NCI-H526 (cell line): ENCODE results near the gene LAMA2.
A peak's percentile ranks its signal among the peaks of the same experiment; 100 is the strongest.

Experiments used
- DNase-seq, 2 experiments: peaks; one replicate each; lab custom pipeline; 2025; lab: John Stamatoyannopoulos, UW

The LAMA2 gene

DNA sequence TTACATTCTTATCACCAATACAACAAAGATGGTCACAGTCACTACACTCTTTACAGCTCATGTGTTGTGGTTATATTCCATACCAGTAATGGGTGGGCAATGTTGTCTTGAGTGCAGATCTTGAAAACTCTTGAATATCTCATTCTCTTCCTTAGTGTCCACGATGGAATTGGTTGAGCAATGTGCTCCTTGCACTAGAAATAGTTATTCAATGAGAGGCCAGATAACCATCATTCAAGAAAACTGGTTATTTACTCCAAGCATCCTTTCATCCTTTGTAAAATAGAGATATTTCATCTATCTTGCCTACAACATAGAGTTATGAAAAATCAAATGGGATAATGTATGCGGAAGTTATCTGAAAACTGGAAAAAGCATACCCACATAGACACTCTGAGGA lies 611.2 kb downstream of the LAMA2 start:
- DNase-seq, result no peak

DNA sequence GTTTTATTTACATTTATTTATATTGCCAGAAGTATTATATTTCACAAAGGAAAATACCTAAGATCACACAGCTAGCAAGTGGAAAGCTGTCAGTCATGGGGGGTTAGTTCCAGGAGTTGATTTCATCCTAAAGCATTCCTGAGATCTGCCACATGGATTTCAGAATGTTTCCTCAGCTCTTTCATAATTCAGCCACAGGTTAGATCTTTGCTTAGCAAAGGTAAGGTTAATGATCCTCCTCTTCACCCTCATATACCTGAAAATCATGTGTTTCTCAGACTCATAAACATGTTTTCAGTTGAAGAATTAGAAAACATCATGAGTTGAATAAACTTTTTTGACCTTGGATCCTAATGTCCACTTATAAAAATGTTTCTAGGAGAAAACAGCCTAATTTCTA lies 611.6 kb downstream of the LAMA2 start:
- DNase-seq, result no peak

DNA sequence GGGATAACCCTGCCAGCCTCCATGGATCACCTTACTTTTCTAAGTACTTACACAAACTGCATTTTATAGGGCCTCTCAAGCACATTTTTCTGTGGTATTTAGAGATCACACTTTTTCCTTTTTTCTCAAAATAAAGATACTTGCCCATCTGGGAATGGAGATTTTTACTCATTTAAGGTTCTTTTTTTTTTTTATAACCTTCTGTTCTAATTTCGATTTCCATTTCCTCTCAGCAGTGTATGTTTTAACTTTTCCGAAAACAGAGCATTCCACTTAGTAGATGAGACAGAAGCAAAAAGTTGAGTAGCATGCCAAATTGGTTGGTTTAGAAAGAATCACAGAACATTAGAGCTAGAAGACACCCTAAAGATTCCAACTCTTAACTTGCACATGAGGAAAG lies 612.7 kb downstream of the LAMA2 start:
- DNase-seq, result no peak

DNA sequence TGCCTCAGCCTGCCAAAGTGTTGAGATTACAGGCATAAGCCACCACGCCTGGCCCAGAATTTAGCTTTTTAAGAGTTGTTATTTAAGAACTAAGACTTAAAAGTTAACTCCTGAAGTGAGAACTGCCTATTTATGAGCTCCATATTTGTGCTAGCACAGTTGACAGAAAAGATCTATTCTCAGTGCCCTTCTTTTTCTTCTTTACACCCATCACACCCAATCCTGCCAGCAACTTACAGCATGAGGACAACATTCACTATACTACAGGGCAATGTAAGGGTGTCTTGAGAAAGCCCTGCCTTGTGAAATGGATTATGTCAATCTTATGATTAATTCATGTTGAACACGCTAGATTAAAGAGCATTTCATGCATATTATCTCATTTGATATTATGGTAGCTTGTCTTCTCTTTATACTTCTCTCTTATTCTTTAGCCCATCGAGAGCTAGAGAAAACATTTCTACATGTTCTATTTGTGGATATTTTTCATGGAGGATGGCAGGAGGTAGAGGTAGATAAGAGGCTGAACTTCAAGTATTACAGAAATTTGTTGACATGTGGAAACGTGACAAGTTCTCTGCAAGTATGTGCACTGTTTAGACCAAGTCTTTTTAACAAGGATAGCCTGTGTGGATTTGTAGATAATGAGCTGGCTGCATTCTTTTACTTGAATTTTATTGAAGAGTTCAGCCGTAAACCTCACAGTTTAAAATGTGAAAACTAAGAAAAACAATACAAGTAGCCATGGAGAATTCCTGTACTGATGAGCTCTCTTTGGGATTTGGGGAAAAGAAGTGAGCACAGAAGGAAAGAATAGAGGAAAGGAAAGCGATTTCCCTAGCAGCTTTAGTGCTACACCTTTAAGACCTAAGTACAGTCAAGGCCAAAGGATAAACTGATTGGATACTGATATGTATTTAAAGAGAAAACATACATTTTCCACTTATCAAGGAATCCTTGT lies 614.8 kb downstream of the LAMA2 start:
- no peak for DNase-seq

DNA sequence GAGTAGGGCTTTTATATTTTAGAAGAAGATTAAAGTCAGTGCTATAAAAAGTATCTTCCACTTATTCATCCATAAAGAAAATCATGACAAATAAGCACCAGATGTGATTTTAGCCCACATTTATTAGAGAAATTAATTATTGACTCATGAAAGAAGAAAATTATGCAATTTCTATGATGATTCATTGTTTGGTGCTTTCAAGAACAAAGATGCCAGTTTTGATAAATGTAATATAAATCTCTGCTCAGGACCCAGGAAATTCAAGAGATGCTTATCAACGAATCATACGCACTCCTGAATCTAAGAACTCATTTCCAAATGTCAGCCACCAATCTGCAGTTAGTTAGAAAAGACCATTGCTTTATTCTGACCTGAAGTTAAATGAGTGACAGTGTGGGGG lies 615.6 kb downstream of the LAMA2 start:
- DNase-seq, result no peak

DNA sequence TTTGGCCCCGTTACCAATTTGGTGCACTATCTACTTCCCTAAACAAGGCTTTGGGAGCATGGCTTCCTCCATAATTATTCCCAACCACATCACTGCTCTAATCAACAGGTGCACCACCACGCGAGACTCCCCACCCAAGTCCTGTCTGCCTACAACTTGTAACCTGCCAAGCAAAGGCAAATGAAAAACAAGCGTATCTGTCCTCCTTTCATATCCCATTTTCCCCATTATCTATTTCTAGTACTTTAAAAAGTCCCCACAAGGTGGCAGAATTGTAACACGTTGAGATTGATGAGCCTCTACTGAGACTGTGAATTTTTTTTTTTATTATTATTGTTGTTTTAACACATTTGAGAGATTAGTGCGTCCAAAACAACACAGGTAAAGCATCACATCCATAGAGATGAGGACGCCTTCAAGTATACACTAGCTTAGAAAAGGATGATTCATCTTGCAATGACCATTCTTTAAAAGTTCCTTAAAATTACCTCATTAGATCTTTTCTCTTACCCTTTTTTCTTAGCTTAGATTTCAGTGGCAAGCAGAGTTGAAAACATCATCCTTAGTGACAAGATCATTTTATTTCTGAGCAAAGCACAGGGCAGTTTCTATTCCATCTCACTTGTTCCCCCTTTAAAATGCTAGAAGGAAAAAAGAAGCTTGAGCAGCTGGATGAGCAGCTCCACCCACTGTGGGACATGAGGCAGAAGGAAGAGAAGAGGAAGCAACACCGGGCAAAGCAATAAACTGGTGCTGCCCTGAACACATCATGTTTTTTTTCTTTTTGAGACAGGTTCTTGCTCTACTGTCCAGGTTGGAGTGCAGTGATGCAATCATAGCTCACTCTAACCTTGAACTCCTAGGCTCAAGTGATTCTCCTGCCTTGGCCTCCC lies 616.3 kb downstream of the LAMA2 start:
- peak; percentile 42 to 66 for DNase-seq

DNA sequence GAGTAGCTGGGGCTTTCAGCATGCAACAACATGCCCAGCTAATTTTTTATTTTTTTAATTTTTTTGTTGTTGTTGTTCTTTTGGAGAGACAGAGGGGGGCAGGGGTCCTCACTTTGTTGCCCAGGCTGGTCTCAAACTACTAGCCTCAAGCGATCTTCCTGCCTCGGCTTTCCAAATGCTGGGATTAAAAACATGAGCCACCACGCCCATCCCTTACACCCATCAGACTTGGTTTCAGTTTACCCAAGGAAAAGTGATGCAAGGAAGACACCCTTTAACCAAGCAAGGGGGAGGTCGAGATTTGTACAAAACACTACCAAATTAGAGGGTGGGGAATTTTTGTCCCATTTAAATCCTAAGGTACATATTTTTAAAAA lies 616.9 kb downstream of the LAMA2 start:
- DNase-seq, result no peak

DNA sequence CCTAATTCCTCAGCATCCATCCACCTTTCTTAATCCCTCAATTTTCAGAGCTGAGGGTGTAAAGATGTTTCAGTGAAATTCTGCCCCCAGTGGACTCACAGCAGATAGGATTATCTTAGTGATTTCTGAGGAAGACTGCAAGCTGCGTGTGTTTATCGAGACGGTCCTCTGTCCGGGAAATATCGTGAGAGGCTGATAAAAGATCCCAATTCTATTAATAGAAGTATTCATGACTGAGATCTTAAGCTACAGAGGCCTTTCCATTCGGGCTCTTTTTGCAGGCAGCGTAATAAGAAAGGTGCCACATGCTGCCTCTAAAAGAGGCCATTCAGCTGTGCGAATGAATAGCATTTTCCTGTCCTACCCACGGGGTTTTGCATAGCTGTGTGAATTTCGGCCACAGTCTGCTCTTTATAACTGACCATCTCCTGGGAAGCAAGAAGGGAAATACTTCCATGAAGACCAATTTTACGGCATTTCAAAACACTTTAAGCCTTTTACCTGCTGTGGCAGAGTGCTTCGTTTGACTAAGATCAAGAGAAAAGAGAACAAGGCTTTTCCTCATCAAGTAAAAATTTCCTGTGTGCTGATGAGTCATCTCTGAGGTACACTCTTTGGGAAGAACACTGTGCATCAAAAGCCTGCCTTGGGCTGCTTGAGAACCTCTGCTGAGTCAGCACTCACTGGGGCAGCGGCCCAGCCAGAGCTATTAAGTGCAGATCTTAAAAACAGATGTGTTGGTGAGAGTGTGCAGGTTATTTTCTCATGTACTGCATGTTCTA lies 618.2 kb downstream of the LAMA2 start:
- peak; percentile 2 to 27 for DNase-seq

DNA sequence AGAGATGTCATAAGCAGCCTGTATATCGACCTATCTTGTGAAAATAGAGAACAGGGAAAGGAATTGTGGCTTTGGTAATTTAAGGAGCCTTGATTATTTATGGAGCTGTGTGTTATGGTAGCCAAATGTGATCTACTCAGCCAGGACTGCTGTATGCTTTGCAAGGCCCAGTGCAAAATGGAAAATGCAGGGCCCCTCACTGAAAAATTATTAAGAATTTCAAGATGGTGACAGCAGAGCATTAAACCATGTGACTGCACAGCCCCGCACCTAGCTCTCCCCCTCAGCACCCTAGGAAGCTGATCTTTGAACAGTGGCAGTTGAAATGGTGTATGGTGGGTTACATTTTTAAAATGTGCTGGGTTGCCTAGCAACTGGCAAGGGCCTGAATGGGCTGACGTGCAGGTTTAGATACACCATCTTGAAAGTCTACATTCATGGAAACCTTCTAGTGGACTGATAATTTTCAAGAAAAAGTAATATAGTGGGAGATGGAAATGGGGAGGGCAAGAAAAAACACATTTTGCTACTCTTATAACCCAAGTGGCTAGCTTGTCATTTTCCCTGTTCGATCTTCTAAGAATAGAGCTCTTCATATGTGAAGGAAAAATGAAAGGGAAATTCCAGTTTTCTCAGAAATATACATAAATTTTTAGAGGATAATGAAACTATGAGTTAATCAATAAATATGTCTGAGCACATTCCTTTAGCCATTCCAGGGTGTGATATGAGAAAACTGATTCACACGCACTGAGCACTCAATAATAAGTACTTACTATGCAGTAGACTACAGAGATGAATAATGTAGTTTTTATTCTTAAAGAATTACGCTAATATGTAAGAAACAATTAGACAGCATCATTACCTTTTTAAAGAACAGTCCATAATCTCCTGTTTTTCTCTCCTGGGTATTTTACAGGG lies 619.1 kb downstream of the LAMA2 start:
- DNase-seq, result no peak

DNA sequence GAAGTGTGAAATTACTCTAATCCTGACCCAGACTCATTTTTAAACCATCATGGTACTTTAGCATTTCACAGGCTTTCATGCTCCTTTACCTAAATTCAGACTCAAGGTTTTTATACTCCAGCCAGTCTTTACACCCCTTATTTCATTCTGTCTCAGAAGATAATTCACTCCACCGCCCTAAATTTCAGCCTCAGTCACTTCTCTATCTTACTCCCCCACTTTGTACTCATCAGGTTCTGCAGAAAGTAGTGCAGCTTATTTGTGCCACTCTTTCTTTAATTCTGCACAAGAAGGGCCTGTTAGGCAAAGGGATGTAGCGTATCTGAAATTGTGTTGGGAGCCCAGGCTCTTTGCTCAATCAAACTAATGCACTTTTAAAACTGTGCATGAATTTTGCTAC lies 621.5 kb downstream of the LAMA2 start:
- no peak for DNase-seq

DNA sequence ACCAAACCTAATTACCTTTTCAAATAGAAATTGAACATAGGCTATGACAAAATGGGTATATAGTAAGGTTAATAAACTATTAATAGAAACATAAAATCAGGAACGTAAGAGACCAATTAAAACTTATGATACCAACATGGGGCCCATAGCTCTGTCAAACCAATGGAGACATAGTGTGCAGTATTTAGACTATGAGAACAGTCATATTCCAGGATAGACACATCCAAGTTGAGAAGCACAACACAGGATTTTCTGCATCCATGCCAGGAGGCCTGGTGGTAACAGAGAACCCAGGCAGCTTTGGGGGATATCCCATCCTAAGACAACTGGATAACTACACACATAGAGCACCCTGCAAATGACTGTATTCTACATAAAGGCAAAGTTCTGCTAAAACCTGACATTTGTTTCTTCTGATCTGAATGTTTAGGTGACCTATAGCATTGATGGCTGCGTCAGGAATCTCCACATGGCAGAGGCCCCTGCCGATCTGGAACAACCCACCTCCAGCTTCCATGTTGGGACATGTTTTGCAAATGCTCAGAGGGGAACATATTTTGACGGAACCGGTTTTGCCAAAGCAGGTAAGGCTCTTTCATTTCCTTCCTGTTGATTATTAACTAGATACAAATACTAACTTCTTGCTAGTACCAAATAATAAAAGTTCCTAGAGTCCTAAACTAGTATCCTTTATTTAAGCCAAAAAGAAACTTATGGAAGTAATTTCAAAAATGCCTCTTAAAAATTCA lies 624.3 kb downstream of the LAMA2 start:
- DNase-seq, result peak in 1 of 2 experiments; percentile 14

DNA sequence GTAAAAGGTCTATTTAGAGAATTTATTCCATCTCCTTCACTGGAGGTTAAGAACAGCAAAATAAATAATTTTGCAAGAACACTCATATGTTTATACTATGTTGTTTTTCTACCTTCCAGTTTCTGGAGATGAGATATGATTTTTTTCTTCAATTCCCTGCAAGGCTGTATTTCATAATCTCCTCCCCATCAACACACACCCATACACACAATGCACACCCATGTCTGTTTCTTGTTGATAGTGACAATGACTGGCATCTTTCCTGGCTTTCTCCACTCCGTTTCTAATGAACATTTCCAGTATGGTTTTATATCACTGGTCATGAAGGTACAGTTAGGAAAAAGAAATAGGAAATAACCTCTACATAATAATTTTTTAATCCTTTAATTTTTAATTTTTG lies 624.9 kb downstream of the LAMA2 start:
- DNase-seq, result no peak

DNA sequence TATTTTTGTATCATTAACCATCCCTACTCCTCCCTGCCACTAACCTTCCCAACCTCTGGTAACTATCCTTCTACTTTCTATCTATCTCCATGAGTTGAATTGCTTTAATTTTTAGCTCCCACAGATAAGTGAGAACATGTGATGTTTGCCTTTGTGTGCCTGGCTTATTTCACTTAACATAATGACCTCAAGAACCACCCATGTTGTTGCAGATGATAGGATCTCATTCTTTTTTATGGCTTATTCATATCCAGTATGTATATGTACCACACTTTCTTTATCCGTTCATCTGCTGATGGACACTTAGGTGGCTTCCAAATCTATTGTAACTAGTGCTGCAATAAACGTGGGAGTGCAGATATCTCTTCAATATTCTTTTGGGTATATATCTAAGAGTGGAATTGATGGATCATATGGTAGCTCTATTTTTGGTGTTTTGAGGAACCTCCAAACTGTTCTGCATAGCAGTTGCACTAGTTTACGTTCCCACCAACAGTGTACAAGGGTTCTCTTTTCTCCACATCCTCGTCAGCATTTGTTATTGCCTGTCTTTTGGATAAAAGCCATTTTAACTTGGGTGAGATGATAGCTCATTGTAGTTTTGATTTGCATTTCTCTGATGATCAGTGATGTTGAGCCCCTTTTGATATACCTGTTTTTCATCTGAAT lies 625.7 kb downstream of the LAMA2 start:
- no peak for DNase-seq

DNA sequence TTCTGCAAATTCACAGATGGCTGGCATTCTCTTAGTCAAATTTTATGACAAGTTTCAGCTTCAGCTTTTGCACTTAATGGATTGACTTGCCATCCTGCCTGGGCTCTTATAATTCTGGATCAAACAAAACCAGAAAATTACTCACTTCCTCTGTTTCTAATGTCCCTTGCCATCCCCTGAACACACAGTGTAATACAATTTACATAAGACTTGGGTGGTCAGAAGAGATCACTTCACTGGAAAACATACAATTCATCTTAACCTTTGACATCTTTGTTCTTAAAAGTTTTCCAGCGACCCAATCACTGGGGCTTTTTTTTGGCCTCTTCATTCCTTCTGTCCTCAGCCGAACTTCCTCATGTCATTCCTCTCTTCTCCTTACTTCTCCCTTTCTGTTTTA lies 628.0 kb downstream of the LAMA2 start:
- no peak for DNase-seq

DNA sequence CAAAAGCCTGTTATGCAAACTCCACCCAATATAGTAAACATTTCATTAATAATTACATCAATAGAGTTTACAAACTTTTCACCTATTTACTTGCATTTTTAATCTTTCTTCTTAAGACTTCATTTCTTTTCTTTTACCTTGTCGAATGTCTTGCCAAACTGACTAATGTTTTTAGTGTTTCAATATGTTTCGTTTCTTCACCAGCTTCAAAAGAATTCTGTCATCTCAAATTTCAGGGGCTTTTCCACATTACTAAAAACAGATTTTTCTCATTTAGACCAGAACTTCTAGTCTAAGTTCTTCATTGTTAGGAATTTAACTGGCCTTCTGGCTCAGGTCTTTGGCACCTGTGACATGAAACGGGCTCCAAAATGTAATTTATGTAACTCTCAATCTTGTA lies 630.5 kb downstream of the LAMA2 start:
- no peak for DNase-seq

DNA sequence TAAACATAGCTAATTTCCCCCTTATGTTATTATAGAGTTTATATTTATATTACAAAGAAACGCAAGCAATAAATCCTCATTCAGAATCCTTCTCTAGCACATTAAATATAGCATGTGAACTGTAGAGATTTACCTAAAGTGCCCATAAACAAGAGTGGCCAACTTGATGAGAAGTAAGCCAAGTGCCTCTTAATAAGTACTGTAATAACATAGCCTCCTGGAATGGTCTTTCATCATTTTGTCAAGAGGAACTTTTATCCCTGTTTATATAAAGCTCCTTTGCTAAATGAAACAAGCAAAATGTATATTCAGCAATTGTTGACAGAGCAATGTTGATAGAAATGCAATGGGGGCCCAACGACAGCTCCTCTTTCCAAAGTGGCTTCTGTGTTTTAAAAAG lies 632.1 kb downstream of the LAMA2 start:
- no peak for DNase-seq

DNA sequence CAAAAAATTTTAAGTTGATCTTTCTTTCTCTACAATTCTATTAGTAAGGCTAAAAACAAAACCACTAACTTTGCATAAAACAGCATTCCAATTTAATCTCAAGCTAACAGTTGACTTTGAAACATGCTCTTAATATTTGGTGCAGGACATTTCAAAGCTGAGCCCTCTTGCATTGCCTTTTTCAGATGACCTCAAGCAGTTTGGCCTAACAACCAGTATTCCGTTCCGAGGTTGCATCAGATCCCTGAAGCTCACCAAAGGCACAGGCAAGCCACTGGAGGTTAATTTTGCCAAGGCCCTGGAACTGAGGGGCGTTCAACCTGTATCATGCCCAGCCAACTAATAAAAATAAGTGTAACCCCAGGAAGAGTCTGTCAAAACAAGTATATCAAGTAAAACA lies 633.1 kb downstream of the LAMA2 start:
- no peak for DNase-seq

DNA sequence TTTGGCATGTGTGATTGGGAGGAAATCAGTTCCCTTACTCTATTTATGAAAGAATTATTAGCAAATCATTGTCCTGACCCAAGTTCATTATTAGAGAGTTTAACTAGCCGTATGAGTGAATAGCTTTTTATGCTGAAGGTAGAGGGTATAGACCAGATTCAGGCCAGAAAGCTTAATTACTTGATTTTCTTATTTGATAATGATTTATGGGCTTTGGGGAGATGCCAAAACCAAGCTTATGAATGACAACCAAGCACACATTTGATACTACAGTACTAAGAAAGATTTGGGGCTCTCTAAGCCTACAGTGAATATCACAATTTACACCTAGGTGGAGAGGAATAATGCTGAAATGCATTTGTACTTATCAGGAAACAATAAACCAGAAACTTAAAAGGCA lies 633.8 kb downstream of the LAMA2 start:
- no peak for DNase-seq

DNA sequence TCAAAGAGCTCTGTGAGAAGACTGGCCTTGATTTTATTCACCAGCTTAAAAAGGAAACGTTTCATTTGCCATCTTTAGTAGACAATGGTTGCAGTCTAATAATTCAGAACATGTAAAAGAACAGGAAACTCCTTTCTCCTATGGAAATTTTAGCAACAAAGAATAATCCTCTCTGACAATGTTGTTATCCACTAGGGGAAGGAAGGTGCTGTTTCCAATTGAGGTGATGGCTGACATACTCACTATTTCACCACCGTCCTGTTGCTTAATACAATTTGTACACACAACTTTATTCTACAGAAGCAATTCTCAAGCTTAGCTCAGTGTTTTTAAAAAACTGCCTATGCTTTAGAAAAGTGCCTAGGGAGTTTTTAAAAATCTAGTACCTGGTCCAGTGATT lies 634.4 kb downstream of the LAMA2 start:
- DNase-seq, result no peak

DNA sequence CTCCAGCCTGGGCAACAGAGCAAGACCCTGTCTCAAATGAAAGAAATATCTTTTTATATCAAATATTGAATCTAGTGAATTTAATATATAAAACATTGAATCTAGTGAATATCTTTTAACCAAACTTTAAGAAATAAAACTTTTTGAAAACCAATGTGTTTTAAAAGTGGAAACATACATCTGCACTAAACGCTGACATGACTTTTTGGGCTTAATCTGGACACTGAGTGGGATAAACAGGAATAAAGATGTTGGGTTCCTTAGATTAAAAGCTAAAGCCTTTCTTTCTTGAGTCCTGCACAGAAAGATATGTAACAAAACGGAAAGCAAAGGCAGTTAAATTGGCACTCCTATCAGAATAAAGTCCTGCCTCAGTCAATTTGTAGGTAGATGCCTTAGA lies 636.8 kb downstream of the LAMA2 start:
- DNase-seq, result no peak
